GM10266 (cell line): ENCODE results near the gene DNM2.
"Not testable (repeated sequence)": the region's sequence is repeated elsewhere in the genome, so short reads cannot be mapped to it uniquely, and the experiment has no call there.

Source experiments
- DNase-seq: peaks from one replicate; pipeline ENCODE4 v3.0.0; 2012; ENCODE audit errors: extremely low spot score
- TF ChIP-seq, protein P1 (sequence below): IDR thresholded peaks from 2 replicates; pipeline ENCODE4 v1.5.1; 2012; ENCODE audit warnings: mild to moderate bottlenecking, low read depth; ENCODE audit not compliant: control insufficient read depth, insufficient read depth; ENCODE audit errors: missing control alignments

The DNM2 gene

DNA sequence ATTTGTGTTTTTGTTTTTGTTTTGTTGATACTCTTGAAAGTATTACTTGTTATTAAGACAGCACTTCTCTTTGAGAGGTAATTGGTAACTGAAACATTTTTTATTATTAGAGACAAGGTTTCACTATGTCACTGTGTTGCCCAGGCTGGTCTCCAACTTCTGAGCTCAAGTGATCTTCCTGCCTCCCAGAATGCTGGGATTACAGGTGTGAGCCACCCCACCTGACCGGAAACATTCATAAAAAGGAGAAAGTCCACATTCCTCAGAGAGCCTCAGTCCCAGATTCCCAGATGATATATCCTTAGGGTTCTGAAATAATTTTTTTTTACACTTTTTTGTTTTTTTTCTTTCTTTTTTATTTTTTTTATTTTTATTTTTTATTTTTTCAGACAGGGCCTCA is 156.1 kb downstream of the DNM2 start:
- TF ChIP-seq, protein P1, sequence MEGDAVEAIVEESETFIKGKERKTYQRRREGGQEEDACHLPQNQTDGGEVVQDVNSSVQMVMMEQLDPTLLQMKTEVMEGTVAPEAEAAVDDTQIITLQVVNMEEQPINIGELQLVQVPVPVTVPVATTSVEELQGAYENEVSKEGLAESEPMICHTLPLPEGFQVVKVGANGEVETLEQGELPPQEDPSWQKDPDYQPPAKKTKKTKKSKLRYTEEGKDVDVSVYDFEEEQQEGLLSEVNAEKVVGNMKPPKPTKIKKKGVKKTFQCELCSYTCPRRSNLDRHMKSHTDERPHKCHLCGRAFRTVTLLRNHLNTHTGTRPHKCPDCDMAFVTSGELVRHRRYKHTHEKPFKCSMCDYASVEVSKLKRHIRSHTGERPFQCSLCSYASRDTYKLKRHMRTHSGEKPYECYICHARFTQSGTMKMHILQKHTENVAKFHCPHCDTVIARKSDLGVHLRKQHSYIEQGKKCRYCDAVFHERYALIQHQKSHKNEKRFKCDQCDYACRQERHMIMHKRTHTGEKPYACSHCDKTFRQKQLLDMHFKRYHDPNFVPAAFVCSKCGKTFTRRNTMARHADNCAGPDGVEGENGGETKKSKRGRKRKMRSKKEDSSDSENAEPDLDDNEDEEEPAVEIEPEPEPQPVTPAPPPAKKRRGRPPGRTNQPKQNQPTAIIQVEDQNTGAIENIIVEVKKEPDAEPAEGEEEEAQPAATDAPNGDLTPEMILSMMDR: no peak
- DNase-seq: no peak

DNA sequence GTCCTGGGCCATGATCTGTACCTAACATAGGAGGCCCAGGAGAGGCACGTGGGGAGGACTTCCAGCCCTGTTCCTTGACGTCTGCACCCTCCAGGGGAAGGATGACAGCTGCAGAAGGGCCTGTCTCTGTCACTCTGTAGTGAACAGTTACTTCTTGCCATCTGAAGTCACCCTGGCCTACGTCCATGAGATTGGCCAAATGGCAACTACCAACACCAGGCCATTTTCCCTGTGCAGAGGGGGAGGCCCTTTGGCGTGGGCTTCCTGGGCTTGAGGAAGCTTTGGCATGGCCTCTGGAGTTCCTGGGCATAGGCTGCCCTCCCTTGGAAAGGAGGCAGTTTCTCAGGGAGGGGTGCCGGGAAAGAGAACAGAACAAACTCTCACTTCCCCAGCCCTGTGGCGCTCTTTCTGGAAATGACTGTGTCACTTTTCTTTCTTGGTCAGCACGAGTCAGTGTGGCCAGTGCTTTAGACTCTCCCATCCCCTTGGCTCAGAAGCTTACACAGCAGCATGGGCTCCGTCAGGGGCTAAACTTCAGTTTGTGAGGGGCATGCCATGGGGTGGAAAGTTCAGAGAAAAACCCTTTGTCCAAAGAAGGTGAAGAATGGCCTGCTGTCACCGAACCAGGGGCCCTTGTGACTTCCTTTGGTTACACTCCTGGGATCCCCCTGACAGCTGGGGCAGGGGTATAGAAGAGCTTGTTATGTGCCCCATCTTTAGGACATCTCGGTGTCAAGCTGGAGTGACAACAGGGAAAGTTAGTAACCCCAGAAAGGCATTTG is 158.8 kb downstream of the DNM2 start:
- peak; percentile 71 for DNase-seq

DNA sequence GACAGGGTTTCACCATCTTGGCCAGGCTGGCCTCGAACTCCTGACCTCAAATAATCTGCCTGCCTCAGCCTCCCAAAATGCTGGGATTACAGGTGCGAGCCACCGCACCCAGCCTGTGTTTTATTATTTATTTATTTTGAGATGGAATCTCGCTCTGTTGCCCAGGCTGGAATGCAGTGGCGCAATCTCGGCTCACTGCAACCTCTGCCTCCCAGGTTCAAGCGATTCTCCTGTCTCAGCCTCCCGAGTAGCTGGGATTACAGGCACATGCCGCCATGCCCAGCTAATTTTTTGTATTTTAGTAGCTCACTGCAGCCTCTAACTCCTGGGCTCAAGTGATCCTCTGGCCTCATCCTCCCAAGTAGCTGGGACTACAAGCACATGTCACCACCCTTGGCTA is 159.7 kb downstream of the DNM2 start:
- not testable (repeated sequence) for DNase-seq

More for the DNA sequence above, 158.8 kb downstream of the DNM2 start:
- TF ChIP-seq, protein P1: no peak

DNA sequence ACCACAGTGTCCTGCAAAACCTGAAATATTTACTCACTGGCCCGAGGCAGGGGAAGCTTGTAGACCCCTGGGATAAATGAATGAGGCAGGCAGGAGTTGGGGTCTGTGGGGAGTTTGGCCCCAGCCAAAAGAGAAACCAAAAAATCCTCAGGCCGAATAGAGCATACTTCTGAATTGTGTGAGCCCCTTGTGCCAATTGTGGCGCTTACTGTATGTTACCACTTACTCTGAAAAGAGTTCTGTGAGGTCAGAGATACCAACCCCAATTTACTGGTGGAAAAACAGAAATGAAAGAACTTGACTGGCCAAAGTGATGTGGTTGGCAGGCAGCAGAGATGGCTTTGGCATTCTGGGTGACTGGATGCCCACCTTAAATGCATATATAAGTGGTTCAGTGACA is 160.4 kb downstream of the DNM2 start:
- TF ChIP-seq, protein P1: no peak
- no peak for DNase-seq
